Retina (tissue), 1 donor: ENCODE results near the gene SUSD4.

ENCODE experiments used
- DNase-seq: peaks from one replicate; pipeline ENCODE4 v3.0.0-alpha.2; 2016

Gene SUSD4

DNA sequence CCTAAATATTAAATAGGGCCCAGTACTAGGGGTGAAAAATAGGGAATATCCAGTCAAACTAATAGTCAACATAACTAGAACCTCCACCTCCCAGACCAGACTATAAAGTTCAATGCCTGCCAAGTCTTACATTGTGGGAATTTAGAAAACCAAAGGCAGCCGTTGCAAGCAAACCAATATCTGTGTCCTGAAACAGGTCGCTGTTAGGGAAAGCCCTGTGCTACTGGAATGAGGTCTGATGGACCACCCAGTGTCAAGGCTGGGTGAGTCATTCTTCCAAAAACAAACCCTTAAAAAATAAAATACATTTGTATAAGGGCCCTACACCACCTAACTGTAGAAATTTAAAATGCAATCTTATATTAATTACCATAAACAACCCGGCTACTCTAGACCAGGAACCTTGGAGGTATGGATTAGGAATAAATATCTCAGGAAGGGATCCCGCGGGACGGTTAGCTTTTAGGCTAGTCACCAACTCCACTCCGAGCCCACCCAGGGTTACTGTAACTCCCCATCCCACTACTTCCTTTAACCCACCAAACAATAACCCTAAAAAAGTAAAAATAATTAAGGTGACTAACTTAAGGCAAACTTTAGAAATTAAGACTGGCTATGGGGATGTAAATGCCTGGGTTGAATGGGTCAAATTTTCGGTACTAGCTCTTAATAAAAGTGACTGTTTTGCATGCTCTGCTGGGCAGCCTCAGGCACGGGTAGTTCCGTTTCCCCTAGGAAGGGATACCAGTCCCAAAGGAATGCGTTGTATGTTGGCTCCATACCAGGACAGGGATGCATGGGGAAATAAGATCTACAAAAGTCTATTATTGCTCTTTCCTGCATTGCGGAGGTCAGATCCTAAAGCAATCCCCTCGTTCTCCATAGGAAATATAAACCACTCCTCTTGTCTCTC is 155.6 kb downstream of the SUSD4 start:
- no peak for DNase-seq

DNA sequence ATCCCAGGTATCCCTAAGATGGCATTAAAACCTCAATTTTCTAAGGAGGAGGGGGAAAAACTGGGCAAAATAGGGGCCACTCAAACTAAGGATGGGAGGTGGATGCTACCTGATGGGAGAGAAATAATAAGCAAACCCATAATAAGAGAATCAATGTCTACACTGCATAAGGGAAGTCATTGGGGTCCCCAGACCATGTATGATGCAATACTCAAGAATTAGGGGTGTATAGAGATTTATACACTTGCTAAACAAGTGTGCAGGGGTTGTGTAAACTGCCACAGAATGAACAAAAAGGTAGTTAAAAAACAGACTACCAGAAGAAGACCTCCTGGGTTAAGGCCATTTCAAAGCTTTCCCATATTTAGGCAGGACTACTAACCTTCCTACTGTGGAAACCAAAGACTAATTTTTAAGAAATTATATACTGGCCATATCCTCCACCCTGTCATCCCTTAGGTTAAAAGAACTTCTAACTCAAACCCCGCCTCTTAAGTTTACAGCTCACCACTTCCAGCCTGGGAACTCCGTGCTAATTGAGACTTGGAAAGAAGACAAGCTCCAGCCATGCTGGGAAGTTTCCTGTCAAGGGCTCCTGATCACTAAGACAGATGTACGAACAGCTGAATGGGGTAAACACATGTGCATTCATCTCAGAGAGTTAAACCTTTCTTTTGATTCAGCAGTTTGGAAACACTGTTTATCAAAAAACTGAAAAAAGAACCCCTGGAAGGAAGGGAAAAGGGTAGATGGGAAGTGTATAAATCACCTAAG is 156.5 kb downstream of the SUSD4 start:
- DNase-seq: no peak

DNA sequence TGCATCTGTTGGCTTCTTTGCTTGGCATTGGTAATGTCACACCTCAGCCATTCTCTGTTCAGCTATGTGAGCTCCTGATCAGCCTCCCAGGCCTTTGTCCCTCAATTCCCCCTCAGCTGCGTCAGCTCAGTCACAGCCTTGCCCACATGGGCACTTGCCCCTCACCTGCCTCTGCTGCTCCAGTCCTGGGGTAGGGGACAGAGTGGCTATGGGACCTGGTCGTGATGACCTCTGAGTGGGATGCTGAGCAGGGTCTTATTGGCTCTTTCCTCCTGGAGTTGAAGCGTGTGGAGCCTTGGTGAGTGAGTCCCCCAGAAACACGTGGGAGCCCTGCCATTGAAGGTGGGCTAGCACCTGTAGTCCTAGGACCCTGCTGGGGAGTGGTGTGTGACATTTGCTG is 159.6 kb downstream of the SUSD4 start:
- DNase-seq: no peak

DNA sequence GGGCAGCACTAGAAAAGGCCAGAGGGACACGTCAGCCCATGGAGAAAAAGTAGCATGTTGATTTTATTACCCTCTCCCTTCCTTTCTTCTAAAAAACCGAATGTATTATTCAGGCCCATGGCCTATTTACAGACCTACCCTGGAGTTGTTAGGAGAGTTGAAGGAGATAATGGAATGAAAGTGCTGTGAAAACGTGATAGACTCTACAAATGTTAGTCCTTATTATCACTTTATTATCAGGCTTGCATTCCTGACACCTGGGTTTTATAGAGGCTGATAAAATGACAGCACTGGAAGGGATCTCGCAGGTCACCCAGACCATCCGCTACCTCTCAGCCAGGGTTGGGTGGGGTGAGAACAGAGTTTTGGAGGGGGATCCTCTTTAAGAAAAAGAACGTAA is 160.3 kb downstream of the SUSD4 start:
- DNase-seq: no peak

DNA sequence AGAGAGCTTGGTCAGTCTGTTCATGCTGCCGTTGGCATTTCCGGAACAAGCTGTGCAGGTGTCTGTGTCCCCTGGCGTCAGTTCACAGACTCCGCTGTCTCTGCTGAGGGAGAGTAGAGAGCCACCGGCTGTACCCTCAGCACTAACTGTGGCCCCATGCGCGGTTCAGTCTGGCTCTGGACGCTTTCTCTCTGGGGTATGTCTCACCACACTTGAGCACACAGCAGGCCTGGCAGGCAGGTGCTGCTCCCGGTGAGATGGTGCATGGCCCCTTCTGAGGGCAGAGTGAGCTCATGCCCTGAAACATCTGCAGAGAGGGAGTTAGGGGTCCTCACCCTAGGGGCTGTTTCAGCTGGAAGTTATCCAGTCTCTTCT is 161.0 kb downstream of the SUSD4 start:
- DNase-seq: no peak

DNA sequence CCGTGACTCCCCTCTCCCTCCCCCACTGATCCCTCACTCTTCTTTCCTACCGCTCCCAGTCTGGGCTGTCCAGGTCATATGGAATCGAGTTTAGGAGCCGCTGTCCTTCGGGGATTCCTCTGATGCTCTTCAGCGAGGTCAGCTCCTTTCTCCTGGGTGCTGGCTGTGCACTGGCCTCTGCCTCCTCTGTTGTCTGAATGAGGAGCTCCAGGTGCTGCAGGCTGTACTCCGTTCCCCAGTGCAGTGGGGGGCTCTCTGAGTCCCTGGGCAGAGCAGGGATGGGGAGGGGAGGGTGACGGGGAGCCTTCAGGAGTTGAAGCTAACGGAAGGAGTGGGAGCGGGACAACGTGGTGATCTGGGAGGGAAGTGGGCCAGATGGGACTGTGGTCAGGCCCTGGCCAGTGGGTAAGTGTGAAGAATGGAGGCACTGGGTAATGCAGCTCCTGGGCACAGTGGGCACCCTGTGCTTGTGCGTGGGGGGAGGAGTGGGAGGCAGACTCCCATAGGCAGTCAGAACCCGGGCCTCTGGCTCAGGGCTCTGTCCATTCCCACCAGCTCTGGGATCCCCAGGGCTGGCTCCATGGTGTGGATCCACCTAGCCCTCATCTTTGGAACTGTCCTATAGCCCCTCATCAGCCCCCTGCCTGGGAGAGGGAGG is 161.5 kb downstream of the SUSD4 start:
- DNase-seq: no peak

DNA sequence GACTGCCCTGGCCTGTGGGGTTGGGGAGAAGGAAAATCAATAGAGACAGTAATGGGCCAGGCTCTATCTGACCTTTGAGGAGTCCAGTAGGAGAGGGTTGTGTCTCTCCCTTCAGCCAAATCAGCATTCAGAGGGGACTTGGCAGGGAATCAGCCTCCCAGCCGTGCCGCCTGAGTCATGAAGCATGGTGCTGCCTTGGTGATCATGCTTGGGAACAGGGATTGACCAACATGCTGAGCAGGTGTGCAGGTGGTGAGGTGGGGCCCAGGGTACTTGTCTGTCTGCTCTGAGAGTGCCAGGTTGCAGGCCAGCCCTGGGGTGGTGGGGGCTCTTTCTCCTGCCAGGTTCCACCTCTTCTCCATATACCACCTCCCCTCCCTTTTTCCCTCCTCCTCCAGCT is 162.0 kb downstream of the SUSD4 start:
- no peak for DNase-seq

DNA sequence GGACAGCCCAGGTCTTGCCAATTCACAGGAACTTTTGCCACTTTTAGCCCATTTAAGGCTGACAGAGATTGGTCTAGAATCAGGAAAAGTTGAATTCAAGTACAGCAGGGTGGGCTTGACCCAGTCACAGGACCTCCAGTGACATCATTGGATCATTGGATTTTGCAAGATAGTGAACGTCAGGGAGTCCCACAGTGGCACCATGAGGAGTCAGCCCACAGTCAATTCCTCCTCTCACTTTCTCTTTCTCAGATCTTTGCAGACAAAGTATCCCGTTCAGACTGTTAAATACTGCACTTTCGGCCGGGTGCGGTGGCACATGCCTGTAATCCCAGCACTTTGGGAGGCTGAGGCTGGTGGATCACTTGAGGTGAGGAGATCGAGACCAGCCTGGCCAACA is 163.1 kb downstream of the SUSD4 start:
- DNase-seq: no peak

DNA sequence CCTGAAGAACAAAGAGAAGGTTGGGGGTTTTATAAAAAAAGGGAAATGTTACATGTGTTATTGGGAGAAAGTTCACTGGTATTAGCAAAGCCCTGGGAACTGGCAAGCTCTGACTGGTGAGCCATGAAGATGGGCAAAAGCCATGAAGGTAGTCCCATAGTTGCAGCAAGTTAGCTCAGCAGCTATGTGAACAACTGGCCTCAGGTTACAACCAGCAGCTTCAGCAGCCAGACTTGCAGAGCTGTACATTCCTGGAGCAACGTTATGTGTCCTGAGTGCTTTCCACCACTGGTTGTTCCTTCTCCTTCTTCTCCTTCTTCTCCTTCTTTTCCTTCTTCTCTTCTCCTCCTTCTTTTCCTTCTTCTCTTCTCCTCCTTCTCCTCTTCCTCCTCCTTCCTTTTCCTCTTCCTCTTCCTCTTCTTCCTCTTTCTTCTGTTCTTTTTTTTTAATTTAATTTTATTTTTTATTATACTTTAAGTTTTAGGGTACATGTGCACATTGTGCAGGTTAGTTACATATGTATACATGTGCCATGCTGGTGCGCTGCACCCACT is 164.8 kb downstream of the SUSD4 start:
- no peak for DNase-seq

DNA sequence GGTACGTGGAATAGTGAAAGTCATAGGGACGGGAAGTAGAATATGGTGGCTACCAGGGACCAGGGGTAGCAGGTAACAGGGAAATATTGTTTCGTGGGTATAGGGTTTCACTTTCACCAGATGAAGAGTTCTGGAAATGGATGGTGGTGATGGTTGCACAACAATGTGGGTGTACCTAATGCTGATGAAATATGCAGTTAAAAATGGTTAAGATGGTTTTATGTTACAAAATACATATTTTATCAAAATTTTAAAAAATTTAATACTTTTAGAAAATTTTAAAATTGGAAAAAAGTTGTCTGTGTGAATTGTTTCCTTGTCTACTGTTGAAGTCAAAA is 165.4 kb downstream of the SUSD4 start:
- no peak for DNase-seq

DNA sequence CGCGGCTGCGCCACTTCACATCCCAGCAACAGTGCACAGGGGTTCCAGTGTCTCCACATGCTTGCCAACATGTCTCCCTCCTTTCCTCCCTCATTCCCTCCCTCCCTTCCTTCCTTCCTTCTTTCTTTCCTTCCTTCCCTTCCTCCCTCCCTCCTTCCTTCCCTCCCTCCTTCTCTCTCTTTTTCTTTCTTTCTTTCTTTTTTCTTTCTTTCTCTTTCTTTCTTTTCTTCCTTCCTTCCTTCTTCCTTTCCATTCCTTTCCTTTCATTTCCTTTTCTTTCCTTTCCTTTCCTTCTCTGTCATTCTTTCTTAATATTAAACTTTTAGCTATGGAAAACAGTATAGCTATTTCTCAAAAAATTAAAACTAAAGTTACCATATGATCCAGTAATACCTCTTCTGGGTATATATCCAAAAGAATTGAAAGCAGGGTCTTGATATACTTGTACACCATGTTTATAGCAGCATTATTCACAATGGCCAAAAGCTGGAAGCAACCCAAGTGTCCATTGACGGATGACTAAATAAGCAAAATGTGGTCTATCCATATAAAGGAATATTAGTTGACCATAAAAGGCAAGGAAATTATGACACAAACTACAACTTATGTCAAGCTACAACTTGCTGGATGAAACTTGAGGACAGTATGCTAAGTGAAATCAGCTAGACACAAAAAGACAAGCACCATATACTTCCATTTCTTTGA is 165.9 kb downstream of the SUSD4 start:
- DNase-seq: no peak

DNA sequence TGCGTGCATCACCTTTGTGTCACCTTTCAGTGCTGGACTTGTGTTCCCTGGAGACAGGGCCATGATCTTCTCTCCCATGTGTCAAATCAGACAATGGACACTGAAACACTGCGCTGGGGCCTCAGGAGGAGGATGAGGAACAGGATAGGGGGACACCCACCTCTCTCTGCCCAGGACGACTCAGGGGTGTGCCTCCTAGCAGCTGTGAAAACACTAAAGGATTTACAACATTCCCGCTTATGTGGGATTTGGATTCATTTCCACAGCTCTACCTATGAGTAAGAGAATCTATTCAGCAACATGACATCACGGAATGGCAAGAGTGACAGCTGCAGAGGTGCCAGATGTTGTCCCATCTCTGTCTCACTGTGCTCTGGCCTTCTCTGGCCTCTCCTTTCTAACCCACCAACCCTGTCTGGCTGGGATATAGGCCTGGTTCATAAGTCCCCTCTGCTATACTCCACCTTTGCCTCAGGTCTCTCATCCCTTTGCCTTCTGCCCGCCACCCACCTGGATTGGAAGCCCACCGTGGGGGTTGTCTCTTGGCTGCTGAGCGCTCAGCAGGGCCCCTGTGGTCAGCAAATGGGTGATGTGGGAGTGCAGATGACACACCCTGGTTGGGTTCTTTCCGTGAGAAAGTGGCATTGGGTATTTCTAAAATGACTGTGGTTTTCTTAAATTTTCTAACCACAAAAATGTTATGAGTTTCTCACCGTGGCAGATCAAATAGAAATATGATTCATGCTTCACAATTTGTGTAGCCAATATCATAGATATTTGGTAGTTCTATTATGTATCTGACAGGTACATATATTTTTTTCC is 173.9 kb downstream of the SUSD4 start:
- DNase-seq: no peak

DNA sequence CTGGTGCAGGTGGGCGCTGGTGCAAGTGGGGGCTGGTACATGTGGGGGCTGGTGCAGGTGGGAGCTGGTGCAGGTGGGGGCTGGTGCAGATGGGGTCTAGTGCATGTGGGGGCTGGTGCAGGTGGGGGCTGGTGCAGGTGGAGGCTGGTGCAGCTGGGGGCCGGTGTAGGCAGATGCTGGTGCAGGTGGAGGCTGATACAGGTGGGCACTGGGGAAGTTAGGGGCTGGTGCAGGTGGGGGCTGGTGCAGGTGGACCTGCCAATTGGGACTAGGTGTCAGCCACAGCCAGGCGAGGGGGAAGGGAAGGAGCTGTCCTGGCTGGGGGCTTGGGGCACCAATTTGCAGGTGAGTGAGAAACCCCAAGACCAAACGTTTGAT is 174.5 kb downstream of the SUSD4 start:
- DNase-seq: no peak

DNA sequence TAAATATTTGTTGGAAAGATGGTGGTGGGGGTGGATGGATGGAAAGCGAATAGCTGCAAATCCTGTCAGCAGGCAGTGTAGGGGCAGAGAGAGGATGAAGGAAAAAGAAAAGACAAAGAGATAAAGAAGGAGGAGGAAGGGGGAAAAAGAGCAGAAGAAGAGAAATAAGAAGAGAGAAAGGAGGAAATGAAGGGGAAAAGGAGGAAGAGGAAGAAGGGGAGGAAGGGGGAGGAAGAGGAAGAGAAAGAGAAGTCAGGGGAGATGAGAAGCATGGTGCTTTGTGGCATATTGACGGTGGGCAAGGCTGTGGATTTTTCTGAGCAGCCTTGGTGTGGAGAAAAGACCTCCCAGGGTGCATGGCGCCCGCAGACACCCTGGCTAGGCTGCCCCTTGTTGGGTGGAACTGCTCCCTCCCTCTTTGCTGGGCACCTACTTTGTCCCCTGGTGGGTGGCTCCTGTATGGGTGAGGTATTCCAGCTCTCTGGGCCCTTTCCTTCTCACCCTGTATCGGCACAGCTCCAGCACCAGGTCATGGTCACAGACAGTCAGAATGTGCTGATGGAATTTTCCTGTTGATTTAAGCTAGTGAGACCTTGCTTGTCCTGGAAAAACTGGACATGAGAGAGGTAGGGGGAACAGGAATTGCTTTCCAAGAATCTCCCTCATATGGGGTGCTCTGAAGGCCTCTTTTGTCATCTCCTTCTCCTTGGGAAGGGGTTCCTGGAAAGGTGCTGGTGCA is 175.2 kb downstream of the SUSD4 start:
- no peak for DNase-seq

DNA sequence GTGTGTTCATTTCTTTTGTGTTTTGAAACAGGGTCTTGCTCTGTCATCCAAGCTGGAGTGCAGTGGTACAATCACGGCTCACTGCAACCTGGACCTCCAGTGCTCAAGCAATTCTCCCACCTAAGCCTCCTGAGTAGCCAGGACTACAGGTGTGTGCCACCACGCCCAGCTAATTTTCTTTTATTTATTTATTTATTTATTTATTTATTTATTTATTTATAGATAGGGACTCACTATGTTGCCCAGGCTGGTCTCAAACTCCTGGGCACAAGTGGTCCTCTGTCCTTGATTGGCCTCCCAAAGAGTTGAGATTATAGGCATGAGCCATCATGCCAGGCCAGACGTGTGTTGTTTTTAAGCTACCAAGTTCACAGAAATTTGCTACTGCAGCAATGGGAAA is 177.2 kb downstream of the SUSD4 start:
- no peak for DNase-seq

DNA sequence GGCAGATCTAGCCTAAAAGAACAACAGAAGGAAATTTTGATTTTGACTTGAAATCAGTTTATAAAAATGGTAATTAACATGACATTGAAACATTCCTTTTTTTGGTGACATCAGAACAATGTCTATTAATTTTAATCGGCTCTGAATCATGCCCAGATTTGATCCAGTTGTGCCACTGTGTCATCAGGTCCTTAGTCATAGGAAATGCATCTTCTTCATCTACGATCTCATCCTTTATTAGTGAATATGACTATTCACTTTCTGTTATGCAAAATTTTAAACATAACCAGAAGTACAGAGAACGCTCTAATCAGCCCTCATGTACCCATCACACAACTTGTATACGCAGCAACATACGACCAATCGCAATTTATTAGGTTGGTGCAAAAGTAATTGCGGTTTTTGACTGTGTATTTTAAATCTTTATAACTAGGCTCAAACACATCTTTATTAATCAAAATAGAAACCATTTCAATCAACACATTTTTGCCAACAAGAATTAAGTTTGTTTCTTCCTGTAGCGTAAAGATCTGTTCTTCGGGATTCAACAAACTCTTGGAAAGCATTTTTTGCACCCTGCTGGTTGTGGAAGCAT is 180.6 kb downstream of the SUSD4 start:
- DNase-seq: no peak

DNA sequence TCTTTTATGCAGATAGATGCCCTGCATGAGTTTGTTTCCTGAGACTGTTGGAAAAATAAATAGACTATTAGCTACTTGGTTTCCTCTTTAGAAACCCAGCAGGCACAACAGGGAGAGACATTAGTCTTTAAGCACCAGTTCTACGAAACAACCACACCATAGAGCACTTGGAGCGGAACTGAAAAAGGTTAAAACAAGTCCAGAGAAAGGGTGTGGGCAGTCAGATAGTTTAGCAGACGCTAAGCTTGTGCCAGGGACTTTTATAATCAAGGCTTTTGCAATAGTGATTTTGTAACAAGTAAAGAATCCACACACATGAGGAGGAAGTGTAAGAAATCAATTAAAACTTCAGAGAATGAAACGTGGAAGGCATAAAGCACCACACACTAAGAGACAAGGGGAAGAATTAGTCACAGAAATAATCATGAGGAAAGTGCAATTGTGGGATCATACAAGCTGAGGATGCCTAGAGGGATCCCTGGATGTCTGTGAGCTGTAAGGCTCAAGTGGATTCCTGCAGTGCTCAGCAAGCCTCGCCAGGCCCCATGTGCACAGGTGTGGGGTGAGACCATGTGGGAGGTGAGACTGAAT is 183.2 kb downstream of the SUSD4 start:
- no peak for DNase-seq

DNA sequence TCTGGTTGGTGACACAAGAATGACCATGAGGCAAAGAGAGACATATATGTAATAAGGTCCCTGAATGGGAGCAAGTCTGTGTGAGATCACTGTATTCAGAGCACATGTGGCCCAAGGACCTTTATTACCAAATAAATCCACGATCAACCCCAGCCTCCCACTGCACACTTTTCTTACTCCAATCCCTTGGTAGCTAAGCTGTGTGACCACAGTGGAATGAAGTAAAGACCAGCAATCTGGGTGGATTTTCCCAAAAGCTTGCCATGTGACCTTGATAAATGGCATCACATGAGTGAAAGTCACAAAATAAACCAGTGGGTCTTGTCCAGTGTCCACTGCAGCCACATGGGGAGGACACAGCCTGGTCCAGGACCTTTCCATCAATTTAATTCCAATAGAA is 184.2 kb downstream of the SUSD4 start:
- no peak for DNase-seq

DNA sequence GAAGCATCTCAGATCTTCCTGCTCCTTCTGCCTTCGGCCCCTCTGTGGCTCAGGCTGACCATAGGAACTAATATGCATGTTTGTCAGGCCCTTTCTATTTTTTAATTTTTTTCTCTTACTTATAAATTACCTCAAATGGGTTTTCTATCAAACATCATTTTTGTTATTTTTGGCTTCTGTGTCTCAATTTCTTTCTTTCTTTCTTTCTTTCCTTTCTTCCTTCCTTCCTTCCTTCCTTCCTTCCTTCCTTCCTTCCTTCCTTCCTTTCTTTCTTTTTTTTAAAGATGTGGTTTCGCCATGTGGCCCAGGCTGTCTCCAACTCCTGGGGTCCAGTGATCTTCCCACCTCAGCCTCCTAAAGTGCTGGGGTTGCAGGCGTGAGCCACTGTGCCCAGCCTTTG is 184.7 kb downstream of the SUSD4 start:
- no peak for DNase-seq

DNA sequence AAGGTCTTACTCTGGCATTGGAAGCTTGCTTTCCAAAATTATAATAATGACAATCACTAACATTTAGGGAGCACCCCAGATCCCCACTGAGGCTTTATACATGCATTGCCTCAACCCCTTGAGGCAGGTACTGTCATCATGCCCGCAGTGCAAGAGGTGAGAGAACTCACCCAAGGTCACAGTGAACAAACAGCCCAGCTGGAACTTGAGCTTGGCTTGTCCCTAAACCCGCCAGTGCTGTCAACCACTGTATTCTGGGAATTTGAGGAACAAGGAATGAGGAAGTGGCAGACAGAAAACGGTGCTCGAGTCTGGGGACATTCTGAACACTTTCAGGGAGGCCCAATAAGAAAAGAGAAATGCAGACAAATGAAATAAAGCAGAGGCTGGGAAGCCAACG is 186.3 kb downstream of the SUSD4 start:
- DNase-seq: no peak

DNA sequence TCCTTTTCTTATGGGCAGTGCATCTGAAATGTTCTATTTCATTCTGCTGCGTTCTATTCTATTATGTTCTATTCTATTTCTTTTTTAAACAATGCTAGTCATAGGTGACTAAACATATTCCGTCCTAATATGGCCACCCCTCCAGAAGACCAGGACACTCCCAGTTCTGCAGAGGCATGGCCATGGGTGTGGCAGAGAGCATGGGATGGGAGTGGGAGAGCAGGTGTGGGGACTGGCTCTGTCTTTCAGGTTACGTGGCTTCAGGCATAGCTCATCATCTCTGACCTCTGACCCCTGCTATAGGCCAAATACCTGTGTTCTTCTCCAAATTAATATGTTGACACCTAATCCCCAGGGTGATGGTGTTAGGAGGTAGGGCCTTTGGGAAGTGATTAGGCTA is 187.5 kb downstream of the SUSD4 start:
- no peak for DNase-seq
